C1 segment of cervical spinal cord (tissue), 14 donors: ENCODE measurements around the gene MAPK1.
"Not testable (repeated sequence)": the region's sequence is repeated elsewhere in the genome, so short reads cannot be mapped to it uniquely, and the experiment has no call there.

ENCODE experiments used
- DNase-seq, 14 donors: peaks; one replicate each; lab custom pipeline; 2025; lab: John Stamatoyannopoulos, UW

MAPK1 gene

DNA sequence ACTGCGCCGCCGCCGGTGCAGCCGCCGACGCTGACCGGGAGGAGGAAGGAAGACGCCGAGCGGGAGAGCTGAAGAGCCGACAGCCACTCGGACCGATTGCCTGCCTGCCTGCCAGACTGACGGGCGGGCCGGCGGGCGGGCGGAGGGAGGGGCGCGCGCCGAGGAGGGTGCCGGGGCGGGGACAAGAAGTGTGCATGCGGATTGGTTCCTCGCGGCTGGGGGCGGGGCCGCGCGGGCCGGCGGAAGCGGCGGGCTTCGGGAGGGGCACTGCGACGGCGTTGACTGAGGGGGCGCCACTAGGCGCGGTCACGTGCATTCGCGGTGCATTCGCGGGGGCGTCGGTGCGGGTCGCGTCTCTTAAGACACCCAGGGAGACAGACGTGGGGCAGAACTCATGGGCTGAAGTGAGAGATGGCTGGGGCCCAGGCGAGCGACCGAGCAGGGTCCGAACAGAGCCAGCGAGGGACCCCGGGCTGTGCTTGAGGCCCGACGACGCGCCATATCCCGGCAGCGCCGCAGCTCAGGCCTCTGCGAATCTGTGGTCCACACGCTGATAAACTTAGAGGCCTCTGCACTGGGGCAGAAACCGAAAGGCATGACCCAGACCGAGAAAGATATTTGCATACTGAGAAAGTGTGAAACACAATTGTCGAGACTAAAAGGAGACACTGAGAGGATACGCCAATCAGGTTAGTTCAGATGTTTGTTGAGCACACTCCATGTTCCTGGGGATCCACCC is at the start of gene MAPK1:
Gene MAPK1 (minus strand): TSS at position 118 of the 739 bp plus-strand sequence. CDS start 205 bp downstream, outside the sequence.
- peak; percentile 43 to 95 (median 91) for DNase-seq

- no peak for DNase-seq
These were observed 49.0 kb upstream of the MAPK1 start for GRCh38 chr22:21916309-21916918.

DNA sequence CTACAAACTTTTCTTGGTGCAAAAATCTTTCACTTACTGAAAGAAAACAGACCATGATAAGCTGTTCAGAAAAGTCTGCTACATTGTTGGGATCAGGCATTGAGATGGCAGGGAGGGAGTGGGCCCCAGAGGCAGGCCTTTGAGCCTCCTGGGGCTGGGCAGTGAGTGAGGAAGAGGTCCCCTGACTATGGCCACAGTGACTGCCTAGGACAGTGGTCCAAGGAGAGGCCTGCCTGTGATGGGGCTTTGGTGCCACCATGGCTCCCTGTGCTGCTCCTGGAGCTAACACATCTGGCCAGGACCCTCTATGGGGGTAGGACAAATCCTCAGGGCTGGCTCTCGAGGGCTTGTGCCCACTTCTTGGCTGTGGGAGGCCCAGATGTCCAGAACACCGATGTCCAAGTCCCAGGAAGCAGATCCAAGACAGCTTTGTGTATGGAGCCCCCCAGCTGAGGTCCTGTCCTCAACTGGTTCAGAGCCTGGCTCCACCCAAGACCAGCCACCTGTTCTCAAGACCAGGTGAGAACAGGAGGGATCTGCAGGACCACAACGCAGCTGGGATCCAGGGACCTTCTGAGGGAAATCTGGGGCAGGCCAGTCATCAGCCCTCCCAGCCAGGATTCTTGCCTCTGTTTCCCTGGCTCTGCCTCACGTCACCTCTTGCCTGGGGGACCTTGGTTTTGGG is 48.3 kb upstream of the MAPK1 start:
- DNase-seq: no peak

DNA sequence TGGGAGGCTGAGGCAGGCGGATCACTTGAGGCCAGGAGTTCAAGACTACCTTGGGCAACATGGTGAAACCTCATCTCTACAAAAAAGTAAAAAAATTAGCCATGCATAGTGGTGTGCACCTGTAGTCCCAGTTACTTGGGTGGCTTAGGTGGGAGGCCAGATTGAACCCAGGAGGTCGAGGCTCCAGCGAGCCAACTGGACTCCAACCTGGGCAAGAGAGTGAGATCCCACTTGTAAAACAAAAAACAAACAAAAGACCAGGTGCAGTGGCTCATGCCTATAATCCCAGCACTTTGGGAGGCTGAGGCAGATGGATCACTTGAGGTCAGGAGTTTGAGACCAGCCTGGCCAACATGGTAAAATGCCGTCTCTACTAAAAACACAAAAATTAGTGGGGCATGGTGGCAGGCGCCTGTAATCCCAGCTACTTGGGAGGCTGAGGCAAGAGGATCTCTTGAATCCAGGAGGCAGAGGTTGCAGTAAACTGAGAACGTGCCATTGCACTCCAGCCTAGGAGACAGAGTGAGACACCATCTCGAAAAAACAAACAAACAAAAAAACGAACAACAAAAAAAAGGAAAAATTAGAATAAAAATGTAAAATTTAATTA is 46.7 kb upstream of the MAPK1 start:
- DNase-seq: not testable (repeated sequence)

GRCh38 chr22:21910367-21910766 is 42.9 kb upstream of the MAPK1 start:
- DNase-seq: not testable (repeated sequence)

- DNase-seq: no peak
These were observed 42.4 kb upstream of the MAPK1 start for GRCh38 chr22:21909871-21910270.

DNA sequence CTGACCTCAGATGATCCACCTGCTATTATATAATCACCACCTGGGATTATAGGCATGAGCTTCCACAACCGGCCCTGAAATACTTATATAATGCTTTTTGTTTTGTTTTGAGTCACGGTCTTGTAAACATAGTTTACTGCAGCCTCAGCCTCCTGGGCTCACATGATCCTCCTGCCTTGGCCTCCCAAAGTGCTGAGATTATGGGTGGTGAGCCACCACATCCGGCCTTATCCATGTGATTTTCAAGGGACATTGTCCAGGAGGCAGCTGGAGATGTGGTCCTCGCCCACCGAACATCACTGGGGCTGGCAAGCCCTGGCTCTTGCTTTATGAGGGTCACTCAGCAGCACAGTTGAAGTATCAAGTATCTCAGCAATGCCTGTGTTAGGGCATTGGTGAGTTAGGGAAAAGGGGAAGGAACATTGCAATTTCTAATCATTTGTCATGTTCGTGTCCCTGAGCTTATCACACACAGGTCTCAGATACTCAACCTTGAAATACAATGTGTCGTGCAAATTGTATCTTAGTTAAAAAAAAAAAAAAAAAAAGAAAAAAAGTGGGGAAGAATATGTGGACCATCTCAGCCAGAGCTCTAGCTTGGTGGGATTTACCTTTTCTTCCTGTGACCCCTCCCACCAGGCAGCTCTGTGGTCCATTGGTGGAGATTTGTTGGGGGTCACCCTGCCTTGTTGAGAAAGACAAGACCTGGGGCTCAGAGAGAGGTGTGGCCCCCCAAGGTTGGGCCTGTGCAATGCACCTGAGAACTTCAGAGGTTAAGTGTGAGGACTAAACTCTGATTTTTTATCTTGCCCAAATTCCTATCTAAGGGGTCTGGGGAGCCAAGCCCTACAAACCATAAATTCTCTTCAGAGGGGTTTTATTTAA is 40.4 kb upstream of the MAPK1 start:
- DNase-seq: no peak

- DNase-seq: not testable (repeated sequence)
These were observed 37.8 kb upstream of the MAPK1 start for GRCh38 chr22:21905234-21905633.

GRCh38 chr22:21904250-21904789 is 36.9 kb upstream of the MAPK1 start:
- no peak for DNase-seq

- DNase-seq: no peak
These were observed 35.8 kb upstream of the MAPK1 start for GRCh38 chr22:21903283-21903682.

DNA sequence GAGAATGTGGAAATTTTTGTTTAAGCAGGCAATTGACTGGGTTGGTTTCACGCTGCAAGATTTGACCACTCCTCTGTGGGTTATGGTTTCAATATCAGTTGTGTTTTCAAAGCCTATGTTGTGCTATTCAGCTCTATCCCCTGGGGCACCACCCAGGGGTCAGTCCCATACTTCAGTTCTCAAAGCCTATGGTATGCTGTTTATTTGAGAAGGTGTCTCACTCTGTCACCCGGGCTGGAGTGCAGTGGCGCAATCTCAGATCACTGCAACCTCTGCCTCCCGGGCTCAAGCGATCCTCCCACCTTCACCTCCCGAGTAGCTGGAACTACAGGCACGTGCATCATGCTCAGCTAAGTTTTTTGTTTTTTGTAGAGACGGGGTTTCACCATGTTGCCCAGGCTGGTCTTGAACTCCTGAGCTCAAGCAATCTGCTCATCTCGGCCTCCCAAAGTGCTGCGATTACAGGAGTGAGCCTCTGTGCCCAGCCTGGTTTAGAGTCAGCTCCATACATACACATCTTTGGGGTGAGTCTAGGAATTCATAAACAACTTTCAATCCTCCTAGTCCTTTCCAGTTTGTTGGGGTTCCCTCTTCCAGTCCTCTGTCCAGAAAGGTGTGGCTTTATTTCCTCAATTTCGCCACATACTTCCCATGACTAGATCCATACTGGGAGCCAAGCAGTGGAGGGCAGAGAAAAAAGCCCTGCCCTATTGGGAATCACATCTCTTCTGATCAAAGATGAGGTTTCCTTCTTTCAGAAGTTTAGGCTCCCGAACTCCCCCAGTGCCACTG is 35.0 kb upstream of the MAPK1 start:
- no peak for DNase-seq

- DNase-seq: no peak
These were observed 31.0 kb upstream of the MAPK1 start for GRCh38 chr22:21898354-21898896.

DNA sequence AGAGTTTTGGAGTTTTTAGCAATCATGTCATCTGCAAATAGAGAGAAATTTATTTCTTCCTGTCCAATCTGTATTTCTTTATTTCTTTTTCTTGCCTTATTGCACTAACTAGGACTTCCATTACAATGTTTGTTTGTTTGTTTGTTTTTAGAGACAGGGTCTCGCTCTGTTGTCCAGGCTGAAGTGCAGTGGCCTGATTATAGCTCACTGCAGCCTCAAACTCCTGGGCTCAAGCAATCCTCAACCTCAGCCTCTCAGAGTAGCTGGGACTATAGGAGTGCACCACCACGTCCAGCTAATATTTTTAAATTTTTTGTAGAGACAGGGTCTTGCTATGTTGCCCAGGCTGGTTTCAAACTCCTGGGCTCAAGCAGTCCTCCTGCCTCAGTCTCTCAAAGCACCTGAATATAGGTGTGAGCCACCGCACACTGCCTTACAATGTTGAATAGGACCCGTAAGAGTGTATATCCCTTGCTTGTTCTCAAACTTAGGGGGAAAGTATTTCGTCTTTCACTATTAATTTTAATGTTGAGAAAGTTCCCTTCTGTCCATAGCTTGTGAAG is 29.6 kb upstream of the MAPK1 start:
- DNase-seq: no peak

DNA sequence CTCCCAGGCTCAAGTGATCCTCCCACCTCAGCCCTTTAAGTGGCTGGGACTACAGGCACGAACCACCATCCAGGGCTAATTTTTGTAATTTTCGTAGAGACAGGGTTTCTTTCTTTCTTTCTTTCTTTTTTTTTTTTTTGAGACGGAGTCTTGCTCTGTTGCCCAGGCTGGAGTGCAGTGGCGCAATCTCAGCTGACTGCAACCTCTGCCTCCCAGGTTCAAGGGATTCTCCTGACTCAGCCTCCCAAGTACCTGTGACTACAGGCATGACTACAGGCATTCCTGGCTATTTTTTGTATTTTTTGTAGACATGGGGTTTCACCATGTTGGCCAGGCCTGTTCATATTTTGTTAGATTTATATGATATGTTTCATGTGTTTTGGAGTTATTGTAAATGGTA is 28.8 kb upstream of the MAPK1 start:
- DNase-seq: not testable (repeated sequence)

DNA sequence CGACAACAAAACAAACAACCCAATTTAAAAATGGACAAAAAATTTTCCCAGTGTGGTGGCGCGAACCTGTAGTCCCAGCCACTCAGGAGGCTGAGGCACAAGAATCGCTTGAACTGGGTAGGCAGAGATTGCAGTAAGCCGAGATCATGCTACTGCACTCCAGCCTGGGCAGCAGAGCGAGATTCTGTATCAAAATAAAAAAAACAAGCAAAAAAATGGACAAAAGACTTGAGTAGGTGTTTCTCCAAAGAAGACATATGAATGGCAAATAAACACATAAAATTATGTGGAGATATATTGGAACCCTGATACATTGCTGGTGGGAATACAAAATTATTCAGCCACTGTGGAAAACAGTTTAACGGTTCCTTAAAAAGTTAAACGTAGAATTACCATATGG is 27.4 kb upstream of the MAPK1 start:
- DNase-seq: no peak

- no peak for DNase-seq
These were observed 22.0 kb upstream of the MAPK1 start for GRCh38 chr22:21889251-21889990.

DNA sequence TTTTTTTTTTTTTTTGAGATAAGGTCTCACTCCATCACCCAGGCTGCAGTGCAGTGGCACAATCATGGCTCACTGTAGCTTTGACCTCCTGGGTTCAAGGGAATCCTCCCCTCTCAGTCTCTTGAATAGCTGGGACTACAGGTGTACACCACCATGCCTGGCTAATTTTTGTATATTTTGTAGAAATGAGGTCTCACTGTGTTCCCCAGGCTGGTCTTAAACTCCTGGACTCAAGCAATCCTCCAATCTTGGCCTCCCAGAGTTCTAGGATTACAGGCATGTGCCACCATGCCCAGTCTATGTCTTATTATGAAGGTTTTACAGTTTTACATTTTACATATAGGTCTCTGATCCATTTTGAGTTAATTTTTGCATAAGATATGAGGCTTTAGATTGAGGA is 20.4 kb upstream of the MAPK1 start:
- no peak for DNase-seq

GRCh38 chr22:21883930-21884329 is 16.5 kb upstream of the MAPK1 start:
- not testable (repeated sequence) for DNase-seq
